Left lung (tissue), 10 donors: ENCODE measurements around the gene UROS. TPM values are rescaled to one million over a fixed set of nuclear protein-coding genes. Genes with fewer than 3 reads are reported as not detected.

Experiments used
- ATAC-seq: fragments of 200-7000 bp; cut with Tn5 transposase; one replicate; pipeline ENCODE4 v1.9.1; 2020; ENCODE audit warnings: moderate library complexity
- DNase-seq, 4 donors: peaks; one replicate each; pipeline ENCODE4 v3.0.0-alpha.2; 2013 to 2020
- H3K27ac ChIP-seq, 2 donors: fragments of 200-600 bp; sonication (generic) in 1 of 2; one replicate each; pipeline versions ENCODE4 v1.5.0 to v1.8.0; 2020 to 2021
- H3K27me3 ChIP-seq, 2 donors: fragments of 200-600 bp; sonication (generic) in 1 of 2; one replicate each; pipeline versions ENCODE4 v1.5.0 to v1.8.0; 2020 to 2021
- H3K36me3 ChIP-seq, 2 donors: fragments of 200-600 bp; sonication (generic) in 1 of 2; one replicate each; pipeline versions ENCODE4 v1.5.0 to v1.8.0; 2020 to 2021
- H3K4me1 ChIP-seq, 2 donors: fragments of 200-600 bp; one replicate each; pipeline ENCODE4 v1.8.0; 2021
- H3K4me3 ChIP-seq, 2 donors: fragments of 200-600 bp; sonication (generic) in 1 of 2; one replicate each; pipeline versions ENCODE4 v1.5.0 to v1.8.0; 2020 to 2021; ENCODE audit warnings: mild to moderate bottlenecking in 1 of 2
- H3K9me3 ChIP-seq, 2 donors: fragments of 200-600 bp; sonication (generic) in 1 of 2; one replicate each; pipeline versions ENCODE4 v1.5.0 to v1.8.0; 2020 to 2021
- CTCF ChIP-seq, 2 donors: fragments of 200-600 bp; sonication (generic) in 1 of 2; IDR thresholded peaks; one replicate each; pipeline versions ENCODE4 v1.5.0 to v1.8.0; 2021; ENCODE audit warnings: antibody characterized with exemption in 2 of 2
- intact Hi-C, 2 donors: fragments of 100-400 bp; cut with DNase I; formaldehyde crosslinking; loops; one replicate each; pipeline versions ENCODE4 v1.11.2 to v1.14.2; 2022
- polyA plus RNA-seq, 6 donors: library from polyadenylated mRNA; unstranded; fragments of 120-200 nt; gene quantifications; one replicate each; pipeline ENCODE4 v1.2.1, GENCODE V29; 2013; ENCODE audit not compliant: insufficient read length in 6 of 6
- total RNA-seq, 2 donors: library from RNA; stranded (reverse); fragmentation: NEBNext Ultra II Directional; extraction: Animal tissue kit (Norgen Biotek cat#: 25700); gene quantifications; one replicate each; pipeline ENCODE4 v1.2.1, GENCODE V29; 2021
- donor health status: DM: no; HTN: yes; CAD: no.
- donor health status: DM: no; HTN: no; CAD: no.

UROS gene
- total and polyA plus RNA-seq, 8 donors = 42.0 to 73.0 (median 67.0) TPM

DNA sequence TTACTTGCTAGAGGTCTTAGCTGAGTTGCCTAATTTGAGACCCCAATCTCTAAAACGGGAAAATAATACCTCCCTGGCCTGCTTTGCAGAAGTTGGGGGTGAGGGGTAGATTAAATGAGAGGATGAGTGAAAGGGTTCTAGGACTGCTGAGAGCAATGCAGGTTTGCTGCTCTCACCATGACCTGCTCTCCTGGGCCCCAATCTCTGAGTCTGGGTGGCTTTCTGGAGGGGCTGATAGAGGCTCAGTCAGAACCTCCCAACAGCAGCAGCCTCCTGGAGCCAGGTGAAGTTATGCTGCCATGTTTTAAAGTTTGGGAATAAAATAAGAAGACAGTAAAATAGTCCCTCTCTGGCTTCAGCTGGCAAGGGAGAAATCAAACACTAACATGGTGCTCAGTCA, 7.3 kb downstream of the UROS start:
- TF ChIP-seq CTCF (IDR thresholded peaks at IDR 0.05) = no peak
- H3K36me3 ChIP-seq = peaks cover 0 to 39% of the 10 kb centered on the region in 2 donors
- intact Hi-C loops = no loop called here
- DNase-seq (no peak), ATAC-seq (no peak)
- H3K4me3 ChIP-seq = no peak overlapping the region
- H3K9me3 ChIP-seq = no peaks in the 10 kb centered on the region
- H3K27ac ChIP-seq = no peak overlapping the region
- H3K27me3 ChIP-seq = no peaks in the 10 kb centered on the region
- H3K4me1 ChIP-seq = peaks cover 0 to under 1% of the 10 kb centered on the region in 2 donors

- peaks cover 0 to 67% of the 10 kb centered on the region in 2 donors for H3K36me3 ChIP-seq
- ATAC-seq = no peak
Measured at GRCh38 chr10:125812128-125812750, 10.8 kb downstream of the UROS start.

GRCh38 chr10:125811251-125811650, 11.8 kb downstream of the UROS start:
- intact Hi-C loops = no loop called here
- Histone ChIP-seq H3K4me1 (no peaks in the 10 kb centered on the region), H3K36me3 (peaks cover 0 to 77% of the 10 kb centered on the region in 2 donors), H3K27ac (no peak overlapping the region), H3K9me3 (no peaks in the 10 kb centered on the region), H3K4me3 (no peak overlapping the region), H3K27me3 (no peaks in the 10 kb centered on the region)
- ATAC-seq = no peak
- DNase-seq = no peak
- TF ChIP-seq CTCF (IDR thresholded peaks at IDR 0.05) = no peak

More at GRCh38 chr10:125812128-125812750, 10.8 kb downstream of the UROS start:
- TF ChIP-seq CTCF (IDR thresholded peaks at IDR 0.05) = no peak
- no peaks in the 10 kb centered on the region for H3K27me3 ChIP-seq
- H3K9me3 ChIP-seq = no peaks in the 10 kb centered on the region
- no peak overlapping the region for H3K27ac ChIP-seq
- DNase-seq = peak in 2 of 4 donors; percentile 22 to 53
- no peak overlapping the region for H3K4me3 ChIP-seq
- intact Hi-C loops = no loop called here
- no peaks in the 10 kb centered on the region for H3K4me1 ChIP-seq

GRCh38 chr10:125808047-125808446, 15.0 kb downstream of the UROS start:
- Histone ChIP-seq H3K27me3 (no peaks in the 10 kb centered on the region), H3K36me3 (peaks cover 0 to 83% of the 10 kb centered on the region in 2 donors), H3K9me3 (no peaks in the 10 kb centered on the region), H3K4me1 (no peaks in the 10 kb centered on the region), H3K4me3 (no peak overlapping the region), H3K27ac (no peak overlapping the region)
- intact Hi-C loops = no loop called here
- no peak for TF ChIP-seq CTCF (IDR thresholded peaks at IDR 0.05)
- ATAC-seq (peak; percentile 87), DNase-seq (peak in 1 of 4 donors; percentile 16)

- intact Hi-C loops = no loop called here
- H3K9me3 ChIP-seq = no peaks in the 10 kb centered on the region
- no peak for TF ChIP-seq CTCF (IDR thresholded peaks at IDR 0.05)
- H3K4me1 ChIP-seq = no peaks in the 10 kb centered on the region
- H3K36me3 ChIP-seq = peaks cover 0 to 78% of the 10 kb centered on the region in 2 donors
- H3K27ac ChIP-seq = no peak overlapping the region
- no peak for DNase-seq
- ATAC-seq = no peak
- H3K27me3 ChIP-seq = no peaks in the 10 kb centered on the region
- H3K4me3 ChIP-seq = no peak overlapping the region
Measured at GRCh38 chr10:125802739-125803138, 20.3 kb downstream of the UROS start.
